Measurements from ENCODE around the gene KCNMA1.

DNA sequence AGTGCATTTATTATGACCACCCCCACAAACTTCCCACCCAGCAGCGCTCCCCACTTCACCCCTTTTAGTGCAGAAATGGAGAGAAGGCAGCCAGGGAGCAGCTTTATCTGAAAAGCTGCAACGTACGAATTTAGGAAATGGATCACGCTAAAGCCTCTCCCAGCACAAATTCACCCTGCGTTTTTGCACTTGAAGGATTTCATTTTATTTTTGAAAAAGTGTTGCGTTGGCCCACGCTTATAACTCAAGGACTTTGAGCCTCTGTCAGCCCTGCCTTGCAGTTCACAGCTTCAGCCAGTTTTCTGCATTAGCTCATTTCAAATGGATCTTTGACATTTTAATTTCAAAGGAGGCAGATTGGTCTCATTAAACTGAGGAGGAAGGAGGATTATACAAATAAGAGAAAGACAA is 556.1 kb downstream of the KCNMA1 start:
- TF ChIP-seq POLR2A (IDR thresholded peaks at IDR 0.05; ENCODE audit: low read depth) (no peak), POLR2AphosphoS5 (IDR thresholded peaks at IDR 0.05) (no peak)
- TF ChIP-seq, protein P1, sequence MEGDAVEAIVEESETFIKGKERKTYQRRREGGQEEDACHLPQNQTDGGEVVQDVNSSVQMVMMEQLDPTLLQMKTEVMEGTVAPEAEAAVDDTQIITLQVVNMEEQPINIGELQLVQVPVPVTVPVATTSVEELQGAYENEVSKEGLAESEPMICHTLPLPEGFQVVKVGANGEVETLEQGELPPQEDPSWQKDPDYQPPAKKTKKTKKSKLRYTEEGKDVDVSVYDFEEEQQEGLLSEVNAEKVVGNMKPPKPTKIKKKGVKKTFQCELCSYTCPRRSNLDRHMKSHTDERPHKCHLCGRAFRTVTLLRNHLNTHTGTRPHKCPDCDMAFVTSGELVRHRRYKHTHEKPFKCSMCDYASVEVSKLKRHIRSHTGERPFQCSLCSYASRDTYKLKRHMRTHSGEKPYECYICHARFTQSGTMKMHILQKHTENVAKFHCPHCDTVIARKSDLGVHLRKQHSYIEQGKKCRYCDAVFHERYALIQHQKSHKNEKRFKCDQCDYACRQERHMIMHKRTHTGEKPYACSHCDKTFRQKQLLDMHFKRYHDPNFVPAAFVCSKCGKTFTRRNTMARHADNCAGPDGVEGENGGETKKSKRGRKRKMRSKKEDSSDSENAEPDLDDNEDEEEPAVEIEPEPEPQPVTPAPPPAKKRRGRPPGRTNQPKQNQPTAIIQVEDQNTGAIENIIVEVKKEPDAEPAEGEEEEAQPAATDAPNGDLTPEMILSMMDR (IDR thresholded peaks at IDR 0.05) = no peak
